Endometrium (tissue), 2 donors: ENCODE results near the gene PSAT1.
A peak's percentile ranks its signal among the peaks of the same experiment; 100 is the strongest.

Source experiments
- FAIRE-seq: peaks from 2 replicates; lab custom pipeline; 2012; peaks lifted over from hg19 to GRCh38; lab: Jason Lieb, UNC
- donor health status: control.
- donor health status: control.

The PSAT1 gene

GRCh38 chr9:78365748-78366697 lies 69.1 kb downstream of the PSAT1 start:
- peak; percentile 41 for FAIRE-seq

GRCh38 chr9:78366827-78367226 lies 69.9 kb downstream of the PSAT1 start:
- no peak for FAIRE-seq

GRCh38 chr9:78368236-78368635 lies 71.3 kb downstream of the PSAT1 start:
- no peak for FAIRE-seq

GRCh38 chr9:78369639-78370219 lies 72.8 kb downstream of the PSAT1 start:
- FAIRE-seq, result peak; percentile 50

- no peak for FAIRE-seq
These were observed 74.1 kb downstream of the PSAT1 start for GRCh38 chr9:78370991-78371390.

GRCh38 chr9:78371981-78372380 lies 75.1 kb downstream of the PSAT1 start:
- FAIRE-seq, result no peak
